GM12878 (cell line): ENCODE measurements around the gene C22orf15. TPM values are rescaled to one million over a fixed set of nuclear protein-coding genes. Genes with fewer than 3 reads are reported as not detected.

ENCODE experiments used
- CBFB ChIP-seq: IDR thresholded peaks from 2 replicates; pipeline ENCODE4 v1.6.1; 2016; ENCODE audit warnings: antibody characterized with exemption, low read depth
- E2F4 ChIP-seq: IDR thresholded peaks from 2 replicates; pipeline ENCODE4 v1.6.1; 2012; ENCODE audit warnings: low read depth, low read length, improper control_type of control experiment
- NFYA ChIP-seq: IDR thresholded peaks from 2 replicates; pipeline ENCODE4 v1.6.1; 2011; ENCODE audit warnings: low read depth, mild to moderate bottlenecking, low read length, improper control_type of control experiment, borderline replicate concordance
- PRDM15 ChIP-seq: fragments of 450-650 bp; formaldehyde crosslinking; IDR thresholded peaks from 2 replicates; pipeline ENCODE4 v1.4.0; 2020; ENCODE audit warnings: mild to moderate bottlenecking, moderate library complexity
- RB1 ChIP-seq: fragments of 450-650 bp; formaldehyde crosslinking; IDR thresholded peaks from 2 replicates; pipeline ENCODE4 v1.6.1; 2017; ENCODE audit warnings: mild to moderate bottlenecking, borderline replicate concordance
- ZBTB11 ChIP-seq: fragments of 450-650 bp; formaldehyde crosslinking; IDR thresholded peaks from 2 replicates; pipeline ENCODE4 v1.5.0; 2022; ENCODE audit warnings: mild to moderate bottlenecking, missing genetic modification characterization
- ZBTB40 ChIP-seq: fragments of 450-650 bp; IDR thresholded peaks from 2 replicates; pipeline ENCODE4 v1.6.1; 2016; ENCODE audit warnings: mild to moderate bottlenecking, moderate library complexity, borderline replicate concordance
- polyA plus RNA-seq, 11 experiments: library from polyadenylated mRNA; depleted of rRNA in 4 of 11; unstranded in 6 of 11; stranded (reverse) in 5 of 11; fragments of >200 nt; fragmentation: Nextera tagmentation in 4 of 11; fragmentation: Illumina TruSeq in 1 of 11; extraction: Ambion mirVana in 4 of 11; extraction: Trizol in 1 of 11; gene quantifications; 1 replicate in 1 of 11; 2 replicates in 10 of 11; pipeline versions ENCODE4 v1.2.1 to v1.2.3, GENCODE V29; 2011 to 2016; ENCODE audit warnings: inconsistent platforms in 2 of 11, missing spikeins in 2 of 11, low read depth in 1 of 11
- total RNA-seq, 4 experiments: library from RNA; depleted of rRNA in 3 of 4; stranded (reverse); fragments of >200 nt in 3 of 4; fragmentation: Illumina TruSeq in 1 of 4; extraction: Trizol in 1 of 4; gene quantifications; 2 replicates each; pipeline versions ENCODE4 v1.2.1 to v1.2.3, GENCODE V29; 2013 to 2021

Gene C22orf15
- total and polyA plus RNA-seq, 10 of the 15 experiments (the other 5 are each of a cell fraction or from before 2014, with no cell fraction given): 0.05 to 0.47 (median 0.13) TPM; not detected in 3

- no peak for TF ChIP-seq PRDM15 (CRISPR knock-in tag)
- TF ChIP-seq NFYA: no peak
- TF ChIP-seq RB1: no peak
- no peak for TF ChIP-seq ZBTB40
- TF ChIP-seq CBFB: no peak
- no peak for TF ChIP-seq E2F4
- TF ChIP-seq ZBTB11 (CRISPR knock-in tag): no peak
Measured at GRCh38 chr22:23774922-23775436, 12.2 kb downstream of the C22orf15 start (continued).
